GM12878 (cell line): Measurements from ENCODE around the gene ELOA. TPM values are rescaled to one million over a fixed set of nuclear protein-coding genes. Genes with fewer than 3 reads are reported as not detected.

Experiments used
- BRCA1 ChIP-seq: IDR thresholded peaks from 2 replicates; pipeline ENCODE4 v1.6.1; 2011; ENCODE audit warnings: low read depth, low read length, improper control_type of control experiment
- CHD2 ChIP-seq: IDR thresholded peaks from 2 replicates; pipeline ENCODE4 v1.6.1; 2011; ENCODE audit warnings: low read depth, low read length, improper control_type of control experiment, borderline replicate concordance
- CTCF ChIP-seq, 3 experiments: IDR thresholded peaks in 2 of 3; conservative IDR thresholded peaks in 1 of 3; 2 replicates each; pipeline ENCODE4 v1.5.1; 2011; ENCODE audit warnings: low read depth in 3 of 3, low read length in 3 of 3, mild to moderate bottlenecking in 3 of 3, control low read depth in 2 of 3, moderate library complexity in 2 of 3, inconsistent platforms in 1 of 3, mixed read lengths in 1 of 3; ENCODE audit not compliant: control insufficient read depth in 2 of 3, insufficient read depth in 1 of 3; ENCODE audit errors: extremely low read depth in 1 of 3
- ETV6 ChIP-seq, 2 experiments: fragments of 450-650 bp in 1 of 2; IDR thresholded peaks in 1 of 2; conservative IDR thresholded peaks in 1 of 2; 2 replicates each; pipeline ENCODE4 v1.6.1; 2014; ENCODE audit warnings: antibody characterized with exemption in 1 of 2, borderline replicate concordance in 1 of 2, low read depth in 1 of 2, mild to moderate bottlenecking in 1 of 2, moderate library complexity in 1 of 2
- JUNB ChIP-seq: IDR thresholded peaks from 2 replicates; pipeline ENCODE4 v1.6.1; 2016; ENCODE audit warnings: antibody characterized with exemption, mild to moderate bottlenecking
- MAX ChIP-seq: IDR thresholded peaks from 2 replicates; pipeline ENCODE4 v1.6.1; 2012; ENCODE audit warnings: low read depth, low read length, improper control_type of control experiment
- MLLT1 ChIP-seq: fragments of 450-650 bp; IDR thresholded peaks from 2 replicates; pipeline ENCODE4 v1.6.1; 2016; ENCODE audit warnings: mild to moderate bottlenecking
- NR2F1 ChIP-seq: fragments of 450-650 bp; conservative IDR thresholded peaks from 2 replicates; pipeline ENCODE4 v1.6.1; 2017; ENCODE audit warnings: mild to moderate bottlenecking
- PML ChIP-seq: IDR thresholded peaks from 2 replicates; pipeline ENCODE4 v1.6.1; 2012; ENCODE audit warnings: low read length, inconsistent platforms
- POLR2AphosphoS5 ChIP-seq: IDR thresholded peaks from 2 replicates; pipeline ENCODE4 v1.6.1; 2011; ENCODE audit warnings: mild to moderate bottlenecking, low read length, inconsistent platforms
- RAD21 ChIP-seq: IDR thresholded peaks from 2 replicates; pipeline ENCODE4 v1.6.1; 2011; ENCODE audit warnings: mild to moderate bottlenecking, low read depth, low read length, moderate library complexity; ENCODE audit not compliant: insufficient read depth
- STAT3 ChIP-seq: IDR thresholded peaks from 2 replicates; pipeline ENCODE4 v1.6.1; 2011; ENCODE audit warnings: low read depth, low read length, improper control_type of control experiment
- ZBTB33 ChIP-seq: fragments of 450-650 bp; IDR thresholded peaks from 2 replicates; pipeline ENCODE4 v1.6.1; 2017; ENCODE audit warnings: mild to moderate bottlenecking
- ZBTB4 ChIP-seq: fragments of 450-650 bp; formaldehyde crosslinking; IDR thresholded peaks from 2 replicates; pipeline ENCODE4 v1.4.0; 2022; ENCODE audit warnings: mild to moderate bottlenecking, moderate library complexity
- ZNF687 ChIP-seq: fragments of 450-650 bp; IDR thresholded peaks from 2 replicates; pipeline ENCODE4 v1.6.1; 2017; ENCODE audit warnings: mild to moderate bottlenecking, moderate library complexity
- polyA plus RNA-seq, 11 experiments: library from polyadenylated mRNA; depleted of rRNA in 4 of 11; unstranded in 6 of 11; stranded (reverse) in 5 of 11; fragments of >200 nt; fragmentation: Nextera tagmentation in 4 of 11; fragmentation: Illumina TruSeq in 1 of 11; extraction: Ambion mirVana in 4 of 11; extraction: Trizol in 1 of 11; gene quantifications; 1 replicate in 1 of 11; 2 replicates in 10 of 11; pipeline versions ENCODE4 v1.2.1 to v1.2.3, GENCODE V29; 2011 to 2016; ENCODE audit warnings: inconsistent platforms in 2 of 11, missing spikeins in 2 of 11, low read depth in 1 of 11
- total RNA-seq, 4 experiments: library from RNA; depleted of rRNA in 3 of 4; stranded (reverse); fragments of >200 nt in 3 of 4; fragmentation: Illumina TruSeq in 1 of 4; extraction: Trizol in 1 of 4; gene quantifications; 2 replicates each; pipeline versions ENCODE4 v1.2.1 to v1.2.3, GENCODE V29; 2013 to 2021

The ELOA gene
- total and polyA plus RNA-seq, 10 of the 15 experiments (the other 5 are each of a cell fraction or from before 2014, with no cell fraction given), result 20.1 to 63.6 (median 39.8) TPM

GRCh38 chr1:23720256-23720995 is 22.8 kb upstream of the ELOA start (continued):
- TF ChIP-seq JUNB (peak; percentile 77), ZBTB4 (CRISPR knock-in tag) (no peak), RAD21 (no peak), NR2F1 (peak; percentile 93), ZNF687 (peak; percentile 91), BRCA1 (no peak), CTCF (IDR thresholded peaks at IDR 0.05 in 2 of 3, conservative IDR thresholded peaks at IDR 0.05 in 1 of 3; ENCODE audit: control insufficient read depth in 2 of 3, extremely low read depth in 1 of 3, insufficient read depth in 1 of 3, low read depth in 3 of 3, low read length in 3 of 3) (no peak), PML (peak; percentile 60), STAT3 (0 out of 2 replicates have a peak, but pooled peaks have one; percentile 25), CHD2 (no peak), ZBTB33 (no peak), MLLT1 (peak; percentile 73), MAX (no peak; the same call in 1 of the 2 replicates), ETV6 (conservative IDR thresholded peaks at IDR 0.05 in 1 of 2, IDR thresholded peaks at IDR 0.05 in 1 of 2; ENCODE audit: borderline replicate concordance in 1 of 2, low read depth in 1 of 2) (peak in 1 of 2 experiments; percentile 18; a peak in 1 of 4 replicates), POLR2AphosphoS5 (peak; percentile 77)
